ENCODE data around the gene NKX2-1.

GRCh38 chr14:36496346-36496745 is 23.7 kb downstream of the NKX2-1 start:
- TF ChIP-seq CTCF (IDR thresholded peaks at IDR 0.05) (no peak), POLR2A (IDR thresholded peaks at IDR 0.05) (no peak)

Data from testis (tissue), 2 donors.